SU-DHL-6 (cell line): ENCODE measurements around the gene CAPN5.

ENCODE experiments used
- EZH2phosphoT487 ChIP-seq: fragments of 200-600 bp; sonication (generic), shearing (Covaris generic); conservative IDR thresholded peaks from 2 replicates; pipeline ENCODE4 v1.6.1; 2018; ENCODE audit warnings: mild to moderate bottlenecking, antibody characterized with exemption, low read length, moderate library complexity, mixed read lengths
- TF ChIP-seq, protein P1 (sequence below): fragments of 200-600 bp; sonication (generic); IDR thresholded peaks from one replicate; pipeline ENCODE4 v1.5.1; 2017; ENCODE audit warnings: antibody characterized with exemption, mild to moderate bottlenecking, low read length, moderate library complexity; ENCODE audit not compliant: insufficient read depth, poor library complexity, severe bottlenecking

DNA sequence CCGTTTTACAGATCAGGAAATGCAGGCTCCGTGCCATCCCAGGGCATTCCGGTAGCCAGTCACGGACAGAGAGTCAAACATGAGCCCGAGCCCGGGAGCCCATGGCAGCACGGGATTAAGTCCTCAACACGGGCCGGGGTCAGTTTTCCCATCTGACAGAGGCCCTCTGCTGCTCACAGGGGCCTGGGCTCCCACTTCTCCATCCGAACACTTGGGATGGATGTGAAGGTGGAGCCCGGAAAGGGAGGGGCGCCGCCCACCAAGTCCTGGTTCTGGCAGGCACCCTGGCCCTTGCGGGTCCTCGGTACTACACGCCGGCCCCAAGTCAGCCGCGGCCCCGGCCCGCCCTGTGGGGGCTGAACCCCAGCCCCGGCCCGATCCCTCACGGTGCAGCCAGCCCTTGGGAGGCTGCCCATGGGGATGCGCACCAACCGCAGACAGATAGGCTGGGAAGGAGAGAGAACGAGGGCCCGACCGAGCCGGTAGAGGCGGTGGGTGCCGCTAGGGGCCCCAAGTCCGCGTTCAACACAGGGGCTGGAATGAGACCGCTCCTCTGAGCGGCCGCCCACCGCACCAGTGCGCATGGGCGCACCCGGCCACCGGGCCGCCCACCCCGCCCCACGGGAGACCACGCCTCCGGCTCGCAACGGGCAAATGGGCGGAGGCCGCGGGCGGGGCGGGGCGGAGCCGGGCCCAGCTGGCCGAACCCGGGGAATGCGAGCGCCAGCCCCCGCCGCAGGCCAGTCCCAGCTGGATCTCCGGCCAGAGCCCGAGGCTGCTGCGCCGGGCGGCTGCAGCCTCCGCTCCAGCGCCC is at the start of gene CAPN5:
- TF ChIP-seq, protein P1, sequence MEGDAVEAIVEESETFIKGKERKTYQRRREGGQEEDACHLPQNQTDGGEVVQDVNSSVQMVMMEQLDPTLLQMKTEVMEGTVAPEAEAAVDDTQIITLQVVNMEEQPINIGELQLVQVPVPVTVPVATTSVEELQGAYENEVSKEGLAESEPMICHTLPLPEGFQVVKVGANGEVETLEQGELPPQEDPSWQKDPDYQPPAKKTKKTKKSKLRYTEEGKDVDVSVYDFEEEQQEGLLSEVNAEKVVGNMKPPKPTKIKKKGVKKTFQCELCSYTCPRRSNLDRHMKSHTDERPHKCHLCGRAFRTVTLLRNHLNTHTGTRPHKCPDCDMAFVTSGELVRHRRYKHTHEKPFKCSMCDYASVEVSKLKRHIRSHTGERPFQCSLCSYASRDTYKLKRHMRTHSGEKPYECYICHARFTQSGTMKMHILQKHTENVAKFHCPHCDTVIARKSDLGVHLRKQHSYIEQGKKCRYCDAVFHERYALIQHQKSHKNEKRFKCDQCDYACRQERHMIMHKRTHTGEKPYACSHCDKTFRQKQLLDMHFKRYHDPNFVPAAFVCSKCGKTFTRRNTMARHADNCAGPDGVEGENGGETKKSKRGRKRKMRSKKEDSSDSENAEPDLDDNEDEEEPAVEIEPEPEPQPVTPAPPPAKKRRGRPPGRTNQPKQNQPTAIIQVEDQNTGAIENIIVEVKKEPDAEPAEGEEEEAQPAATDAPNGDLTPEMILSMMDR: peak; percentile 18
- no peak for TF ChIP-seq EZH2phosphoT487
